ENCODE data around the gene KLK15.

GRCh38 chr19:50790396-50790795, 43.0 kb downstream of the KLK15 start, which contains the start of gene ACP4:
- TF ChIP-seq CTCF (IDR thresholded peaks at IDR 0.05) = no peak
- TF ChIP-seq POLR2A (IDR thresholded peaks at IDR 0.05) = no peak
- no peak for TF ChIP-seq POLR2AphosphoS5 (IDR thresholded peaks at IDR 0.05)
- no peak for TF ChIP-seq EP300 (IDR thresholded peaks at IDR 0.05)

All from sigmoid colon (tissue), 4 donors.